Measurements from ENCODE around the gene VPS33A. TPM values are rescaled to one million over a fixed set of nuclear protein-coding genes. Genes with fewer than 3 reads are reported as not detected.

The VPS33A gene
- total RNA-seq, 1 donor from 2014 or later, result 22.2 TPM

- Mint-ChIP-seq H3K9me3 (ENCODE audit: unreplicated experiment) (no peaks in the 10 kb centered on the region), H3K27ac (ENCODE audit: unreplicated experiment) (no peak overlapping the region), H3K4me3 (ENCODE audit: unreplicated experiment) (no peak overlapping the region), H3K36me3 (ENCODE audit: unreplicated experiment) (peaks cover 32% of the 10 kb centered on the region), H3K4me1 (ENCODE audit: unreplicated experiment) (no peaks in the 10 kb centered on the region), H3K27me3 (ENCODE audit: unreplicated experiment) (no peaks in the 10 kb centered on the region)
- DNase-seq (ENCODE audit: extremely low spot score, unreplicated experiment), result no peak
- TF ChIP-seq CTCF (IDR thresholded peaks at IDR 0.05), result no peak
Observed at GRCh38 chr12:122216445-122216844, 49.8 kb downstream of the VPS33A start.

DNA sequence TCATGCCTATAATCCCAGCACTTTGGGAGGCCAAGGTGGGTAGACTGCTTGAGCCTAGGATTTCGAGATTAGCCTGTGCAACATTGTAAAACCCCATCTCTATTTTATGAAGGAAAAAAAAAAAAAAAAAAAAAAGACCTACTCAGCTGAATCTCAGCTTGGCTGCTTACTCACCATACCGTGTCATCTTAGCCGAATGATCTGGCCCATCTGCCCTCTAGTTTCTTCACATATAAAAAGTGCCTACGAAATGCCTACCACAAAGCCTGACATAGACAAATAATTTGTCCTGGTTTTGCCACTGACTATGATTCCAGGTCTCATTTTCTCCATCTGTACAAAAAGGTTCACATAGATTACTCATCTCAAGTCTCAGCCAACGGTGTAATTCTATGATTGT is 50.5 kb downstream of the VPS33A start:
- H3K4me3 Mint-ChIP-seq (ENCODE audit: unreplicated experiment), result no peak overlapping the region
- no peaks in the 10 kb centered on the region for H3K4me1 Mint-ChIP-seq (ENCODE audit: unreplicated experiment)
- no peak overlapping the region for H3K27ac Mint-ChIP-seq (ENCODE audit: unreplicated experiment)
- H3K9me3 Mint-ChIP-seq (ENCODE audit: unreplicated experiment), result no peaks in the 10 kb centered on the region
- no peak for TF ChIP-seq CTCF (IDR thresholded peaks at IDR 0.05)
- H3K36me3 Mint-ChIP-seq (ENCODE audit: unreplicated experiment), result peaks cover 30% of the 10 kb centered on the region
- H3K27me3 Mint-ChIP-seq (ENCODE audit: unreplicated experiment), result no peaks in the 10 kb centered on the region
- DNase-seq (ENCODE audit: extremely low spot score, unreplicated experiment), result no peak

GRCh38 chr12:122208073-122208820 is 58.0 kb downstream of the VPS33A start:
- DNase-seq (ENCODE audit: extremely low spot score, unreplicated experiment), result no peak
- peaks cover 30% of the 10 kb centered on the region for H3K36me3 Mint-ChIP-seq (ENCODE audit: unreplicated experiment)
- H3K4me1 Mint-ChIP-seq (ENCODE audit: unreplicated experiment), result peaks cover 5% of the 10 kb centered on the region
- H3K27ac Mint-ChIP-seq (ENCODE audit: unreplicated experiment), result no peak overlapping the region
- peaks cover 10% of the 10 kb centered on the region for H3K27me3 Mint-ChIP-seq (ENCODE audit: unreplicated experiment)
- H3K4me3 Mint-ChIP-seq (ENCODE audit: unreplicated experiment), result no peak overlapping the region
- H3K9me3 Mint-ChIP-seq (ENCODE audit: unreplicated experiment), result no peaks in the 10 kb centered on the region
- TF ChIP-seq CTCF (IDR thresholded peaks at IDR 0.05), result no peak

DNA sequence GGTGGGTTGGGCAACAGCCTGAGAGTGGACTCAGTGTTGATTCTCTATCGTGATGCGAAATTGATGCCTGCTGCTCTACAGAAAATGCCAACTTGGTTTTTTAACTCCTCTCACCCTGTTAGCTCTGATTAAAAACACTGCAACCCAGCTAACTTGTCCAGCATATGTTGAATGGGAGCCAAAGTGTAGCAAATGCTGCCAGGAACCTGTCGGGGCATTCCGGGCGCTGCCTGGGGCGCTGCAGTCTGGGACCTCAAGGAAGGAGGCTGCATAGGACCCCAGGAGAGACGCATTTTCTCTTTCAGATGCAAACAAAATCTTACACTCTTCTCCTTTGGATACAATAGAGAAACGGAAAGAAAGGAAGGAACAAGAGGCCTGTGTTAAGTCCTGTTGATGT is 58.9 kb downstream of the VPS33A start:
- H3K27me3 Mint-ChIP-seq (ENCODE audit: unreplicated experiment), result peaks cover 10% of the 10 kb centered on the region
- no peak overlapping the region for H3K4me3 Mint-ChIP-seq (ENCODE audit: unreplicated experiment)
- H3K27ac Mint-ChIP-seq (ENCODE audit: unreplicated experiment), result no peak overlapping the region
- H3K9me3 Mint-ChIP-seq (ENCODE audit: unreplicated experiment), result no peaks in the 10 kb centered on the region
- TF ChIP-seq CTCF (IDR thresholded peaks at IDR 0.05), result no peak
- peaks cover 7% of the 10 kb centered on the region for H3K4me1 Mint-ChIP-seq (ENCODE audit: unreplicated experiment)
- H3K36me3 Mint-ChIP-seq (ENCODE audit: unreplicated experiment), result peaks cover 29% of the 10 kb centered on the region
- no peak for DNase-seq (ENCODE audit: extremely low spot score, unreplicated experiment)

- H3K27me3 Mint-ChIP-seq (ENCODE audit: unreplicated experiment), result peaks cover 10% of the 10 kb centered on the region
- no peaks in the 10 kb centered on the region for H3K9me3 Mint-ChIP-seq (ENCODE audit: unreplicated experiment)
- H3K4me3 Mint-ChIP-seq (ENCODE audit: unreplicated experiment), result no peak overlapping the region
- no peak for TF ChIP-seq CTCF (IDR thresholded peaks at IDR 0.05)
- H3K36me3 Mint-ChIP-seq (ENCODE audit: unreplicated experiment), result peaks cover 26% of the 10 kb centered on the region
- H3K27ac Mint-ChIP-seq (ENCODE audit: unreplicated experiment), result no peak overlapping the region
- H3K4me1 Mint-ChIP-seq (ENCODE audit: unreplicated experiment), result peaks cover 7% of the 10 kb centered on the region
- no peak for DNase-seq (ENCODE audit: extremely low spot score, unreplicated experiment)
Observed at GRCh38 chr12:122206976-122207375, 59.3 kb downstream of the VPS33A start.

All from osteocyte (in vitro differentiated cells).